Fibroblast of skin of right quadriceps (primary cell): ENCODE data around the gene MS4A4E.
"Not testable (repeated sequence)": the region's sequence is repeated elsewhere in the genome, so short reads cannot be mapped to it uniquely, and the experiment has no call there.

Experiments used
- DNase-seq: peaks from one replicate; pipeline ENCODE4 v3.0.0-alpha.2; 2013

Gene MS4A4E

DNA sequence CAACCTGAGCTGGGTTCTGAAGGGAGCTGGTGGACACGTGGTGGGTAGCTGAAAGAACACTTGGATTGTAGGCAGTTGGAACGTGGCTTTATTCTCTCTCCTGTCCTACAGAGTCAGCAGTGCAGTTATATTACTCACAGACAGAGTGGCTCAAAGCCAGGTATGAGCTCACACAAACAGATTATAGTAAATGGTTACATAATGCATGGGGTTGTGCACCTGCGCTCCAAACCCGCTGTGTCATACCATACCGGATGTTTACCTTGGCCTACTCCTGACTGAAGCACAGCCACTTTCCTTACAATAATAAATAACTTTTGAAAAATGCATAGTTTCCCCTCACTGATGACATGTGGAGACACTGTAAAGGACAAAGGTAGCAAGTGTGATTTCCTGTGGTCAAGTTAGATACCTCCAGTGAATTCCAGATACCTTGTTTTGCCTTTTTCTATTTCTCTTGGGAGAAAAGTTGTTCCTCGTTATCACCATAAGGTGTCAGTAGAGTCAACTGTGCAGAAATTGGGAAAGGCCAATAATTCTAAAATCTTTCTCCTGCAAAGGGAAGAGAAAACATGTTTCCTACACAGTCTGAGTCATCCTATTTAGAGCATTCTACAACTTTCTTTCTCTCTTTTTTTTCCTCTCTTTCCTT lies 73.5 kb downstream of the MS4A4E start:
- DNase-seq = peak; percentile 0

DNA sequence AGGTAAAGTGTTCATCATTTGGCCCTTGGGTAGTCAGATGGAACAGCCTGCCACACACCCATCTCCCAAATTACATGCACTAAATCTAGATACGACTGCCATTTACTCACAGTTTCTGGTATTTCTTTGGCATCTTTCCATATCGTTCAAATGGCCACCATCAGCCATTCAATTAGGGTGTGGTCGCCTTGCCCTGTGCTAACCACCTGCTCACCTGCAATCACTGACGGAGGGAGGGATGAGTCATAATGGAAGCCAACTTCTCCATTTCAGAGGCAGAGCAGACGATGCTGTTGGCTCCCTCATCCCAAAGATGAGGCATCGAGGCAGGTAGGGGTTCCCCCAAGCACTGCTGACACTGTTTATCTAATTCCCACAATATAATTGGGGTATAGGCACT lies 74.6 kb downstream of the MS4A4E start:
- DNase-seq = no peak

DNA sequence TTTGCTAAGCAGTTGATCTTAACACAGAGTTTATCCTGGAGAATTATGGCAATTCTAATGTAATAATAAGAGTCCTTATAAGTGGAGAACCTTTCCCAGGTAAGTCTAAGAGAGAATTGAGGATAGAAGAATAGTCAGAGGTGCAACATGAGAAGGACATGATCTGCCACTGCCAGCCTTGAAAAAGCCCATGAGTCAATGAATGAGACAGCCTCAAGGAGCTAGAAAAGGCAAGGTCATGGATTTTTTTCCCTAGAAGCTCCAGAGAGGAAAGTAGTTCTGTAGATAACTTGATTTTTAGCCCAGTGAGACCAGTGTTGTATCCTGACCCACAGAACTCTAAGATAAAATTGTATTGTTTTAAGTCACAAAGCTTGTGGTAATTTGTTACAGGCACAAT lies 77.0 kb downstream of the MS4A4E start:
- DNase-seq = no peak

DNA sequence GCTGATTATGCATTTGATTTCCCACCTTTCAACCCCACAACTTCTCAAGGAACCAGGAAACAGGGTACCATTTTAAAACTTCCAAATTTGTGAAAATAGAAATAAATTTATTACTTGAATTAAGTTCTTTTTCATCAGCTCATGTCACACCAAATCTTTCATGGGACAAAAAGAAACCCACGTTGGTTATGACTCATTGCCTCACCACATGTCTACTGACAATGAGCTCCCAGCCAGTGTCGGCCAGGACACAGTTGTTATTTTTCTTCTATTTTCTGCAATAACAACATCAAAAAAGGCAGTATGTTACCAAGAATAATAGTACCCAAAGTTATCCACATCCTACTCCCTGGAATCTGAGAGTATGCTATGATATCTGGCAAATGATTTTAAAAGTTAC lies 77.4 kb downstream of the MS4A4E start:
- no peak for DNase-seq

DNA sequence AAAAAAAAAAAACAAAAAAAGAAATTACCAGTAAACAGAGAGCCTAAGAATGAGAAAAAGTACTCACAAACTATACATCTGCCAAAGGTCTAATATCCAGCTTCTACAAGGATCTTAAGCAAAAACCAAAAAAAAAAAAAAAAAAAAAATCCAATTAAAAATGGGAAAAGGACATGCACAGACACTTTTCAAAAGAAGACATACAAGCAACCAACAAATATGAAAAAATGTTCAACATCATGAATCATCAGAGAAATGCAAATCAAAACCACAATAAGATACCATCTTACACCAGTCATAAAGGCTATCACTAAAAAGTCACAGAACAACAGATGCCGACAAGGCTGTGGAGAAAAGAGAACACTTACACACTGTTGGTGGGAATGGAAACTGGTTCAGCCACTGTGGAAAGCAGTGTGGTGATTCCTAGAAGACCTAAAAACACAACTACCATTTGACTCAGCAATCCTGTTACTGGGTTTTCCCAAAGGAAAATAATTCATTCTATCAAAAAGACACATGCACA lies 78.3 kb downstream of the MS4A4E start:
- no peak for DNase-seq

DNA sequence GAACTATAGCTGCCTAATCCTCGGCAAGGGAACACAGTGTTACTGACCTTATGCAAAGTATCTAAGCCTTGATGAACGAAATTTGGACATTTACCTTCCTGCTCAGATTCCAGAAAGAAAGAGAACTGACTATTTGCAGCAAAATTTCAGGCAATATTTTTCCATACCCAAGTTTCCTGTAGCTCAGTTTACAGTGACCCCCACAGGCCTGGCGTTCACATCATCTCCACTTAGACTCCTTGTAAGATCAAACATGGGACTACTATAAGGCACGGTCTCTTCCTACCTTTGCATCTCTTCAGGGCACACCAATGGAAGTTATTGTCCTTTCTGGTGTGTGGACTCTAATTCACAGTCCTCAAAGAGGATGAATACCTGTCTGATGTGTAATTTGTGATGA lies 81.2 kb downstream of the MS4A4E start:
- DNase-seq = no peak

DNA sequence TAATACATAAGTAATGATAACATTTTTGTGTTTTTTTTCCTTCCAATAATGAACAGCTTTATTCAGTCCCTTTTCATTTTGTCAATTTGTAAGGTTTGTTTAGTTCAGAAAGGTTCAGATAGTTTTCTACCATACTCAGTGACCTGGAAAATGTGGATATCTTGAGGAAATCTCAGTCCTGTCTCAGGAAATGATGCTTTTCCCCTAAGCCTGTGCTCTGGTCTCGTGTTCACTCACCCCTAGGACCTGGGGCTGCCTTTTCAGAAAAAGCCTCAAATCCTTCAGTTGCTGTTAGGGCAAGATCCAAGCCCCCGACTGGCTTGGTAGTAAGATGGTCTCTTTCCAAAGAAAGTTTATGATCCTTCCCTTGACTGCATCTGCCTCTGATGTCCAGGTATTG lies 81.8 kb downstream of the MS4A4E start:
- DNase-seq = no peak

DNA sequence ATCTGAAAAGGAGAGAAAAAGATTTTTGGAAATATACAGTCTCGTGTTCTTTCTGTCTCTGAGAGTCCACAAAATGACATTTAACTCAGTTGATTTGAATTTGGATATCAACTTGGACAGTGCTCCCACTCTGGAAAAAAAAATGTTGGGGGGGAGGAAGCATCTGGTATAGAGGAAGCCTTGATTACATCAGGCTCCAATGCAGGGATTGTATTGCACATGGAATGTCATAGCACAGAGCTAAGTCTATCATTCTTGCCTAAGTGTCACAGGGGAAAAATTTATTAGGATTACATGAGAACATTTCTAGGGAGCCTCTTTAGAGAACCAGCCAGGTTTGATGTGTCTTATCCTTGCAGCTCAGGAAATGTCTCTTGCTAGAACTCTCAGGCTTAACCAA lies 83.1 kb downstream of the MS4A4E start:
- no peak for DNase-seq

DNA sequence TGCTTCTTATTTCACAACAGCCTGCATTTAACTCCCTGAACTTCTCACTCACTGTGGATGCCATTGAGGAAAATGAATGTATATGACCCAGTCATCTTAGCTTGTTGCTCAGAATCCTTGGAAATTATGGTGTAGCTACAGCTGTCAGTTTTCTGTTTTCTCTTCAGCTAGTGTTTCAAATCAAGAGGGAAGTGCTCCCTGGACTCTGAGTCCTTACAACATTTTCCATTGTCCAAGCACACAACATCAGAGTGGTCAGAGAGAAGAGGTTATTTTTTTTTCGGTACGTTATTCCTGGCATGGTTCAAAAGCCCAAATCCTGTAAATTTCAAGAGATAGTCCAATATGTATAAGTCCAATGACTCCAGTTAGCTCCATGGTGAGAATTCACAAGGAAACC lies 83.7 kb downstream of the MS4A4E start:
- no peak for DNase-seq

DNA sequence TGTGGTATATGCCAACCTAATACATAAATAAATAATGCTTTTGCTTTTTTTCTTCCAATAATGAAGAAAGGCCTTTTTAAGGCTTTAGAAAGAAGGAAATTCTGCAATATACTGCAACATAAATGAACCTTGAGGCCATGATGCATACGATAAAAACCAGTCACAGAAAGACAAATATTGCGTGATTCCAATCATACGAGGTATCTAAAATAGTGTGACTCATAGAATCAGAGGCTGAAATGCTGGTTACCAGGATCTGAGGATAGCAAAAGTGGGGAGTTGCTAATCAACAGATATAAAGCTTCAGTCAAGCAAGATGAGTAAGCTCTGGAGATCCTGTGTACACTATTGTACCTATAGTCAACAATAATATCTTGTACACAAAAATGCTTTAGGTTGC lies 84.3 kb downstream of the MS4A4E start:
- DNase-seq = no peak

DNA sequence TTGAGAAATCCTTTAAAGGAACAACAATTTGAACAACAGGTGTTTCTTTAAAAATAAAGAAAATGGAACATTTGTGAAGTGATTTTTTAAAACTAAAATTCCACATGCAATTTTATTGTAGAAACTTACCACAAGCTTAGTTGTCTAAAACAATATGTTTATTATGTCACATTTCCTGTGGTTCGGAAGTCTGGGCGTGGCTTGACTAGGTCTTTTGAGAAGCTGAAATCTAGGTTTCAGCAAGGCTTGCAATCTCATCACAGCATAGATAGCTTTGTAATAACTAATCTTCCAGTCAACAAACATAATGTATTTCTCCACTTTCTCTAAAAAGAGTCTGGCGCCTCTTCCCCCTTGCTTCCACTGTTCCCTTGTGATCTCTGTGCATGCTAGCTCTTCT lies 87.0 kb downstream of the MS4A4E start:
- DNase-seq = no peak

DNA sequence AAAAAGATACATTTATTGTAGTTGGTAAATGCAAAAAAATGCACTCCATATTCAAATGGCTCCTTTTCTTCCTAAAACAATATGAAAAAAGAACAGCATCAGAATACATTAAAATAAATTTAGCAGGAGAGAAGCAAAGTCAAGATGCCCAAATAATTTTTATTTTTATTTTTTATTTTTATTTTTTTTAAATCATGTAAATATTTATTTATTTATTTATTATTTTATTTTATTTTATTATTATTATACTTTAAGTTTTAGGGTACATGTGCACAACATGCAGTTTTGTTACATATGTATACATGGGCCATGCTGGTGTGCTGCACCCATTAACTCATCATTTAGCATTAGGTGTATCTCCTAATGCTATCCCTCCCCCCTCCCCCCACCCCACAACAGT lies 90.2 kb downstream of the MS4A4E start:
- DNase-seq = not testable (repeated sequence)

DNA sequence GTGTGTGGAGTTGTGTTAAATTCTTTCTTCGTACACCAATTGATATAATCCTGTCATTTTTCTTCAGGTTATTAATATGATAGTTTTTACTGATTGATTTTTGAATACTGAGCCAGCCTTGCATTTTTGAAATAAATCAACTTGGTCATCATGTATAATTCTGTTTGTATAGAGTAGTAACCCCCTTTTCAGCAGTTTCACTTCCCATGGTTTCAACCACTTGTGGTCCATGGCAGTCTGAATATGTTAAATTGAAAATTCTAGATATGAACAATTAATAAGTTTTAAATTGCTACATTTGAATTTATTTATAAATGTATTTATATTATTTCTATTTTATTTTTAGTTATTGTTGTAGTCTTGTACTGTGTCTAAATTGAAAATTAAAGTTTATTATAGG lies 92.7 kb downstream of the MS4A4E start:
- DNase-seq = no peak
